Stimulated activated CD8-positive, alpha-beta memory T cell treated with anti-CD3 and anti-CD28 coated beads, Interleukin-12 subunit alpha, Interleukin-12 subunit beta, amount 100 ng/mL, for 24 hours (primary cell): ENCODE data around the gene SUGCT.

Experiments used
- DNase-seq: peaks from one replicate; pipeline ENCODE4 v3.0.0-alpha.2; 2020; ENCODE audit errors: extremely low read depth

Gene SUGCT

GRCh38 chr7:40899636-40900507 lies 765.1 kb downstream of the SUGCT start:
- no peak for DNase-seq

- DNase-seq, result no peak
Observed at GRCh38 chr7:40903872-40904271, 769.1 kb downstream of the SUGCT start.

GRCh38 chr7:40907286-40907685 lies 772.5 kb downstream of the SUGCT start:
- no peak for DNase-seq

GRCh38 chr7:40909346-40909980 lies 774.7 kb downstream of the SUGCT start:
- DNase-seq, result no peak
